NCI-H1092 treated with DMSO at 0.1 percent for 48 hours (cell line): ENCODE data around the gene ISLR2.
"Not testable (repeated sequence)": the region's sequence is repeated elsewhere in the genome, so short reads cannot be mapped to it uniquely, and the experiment has no call there.

ENCODE experiments used
- DNase-seq: peaks from one replicate; lab custom pipeline; 2025; lab: John Stamatoyannopoulos, UW

The ISLR2 gene

GRCh38 chr15:74157868-74158827, 27.8 kb downstream of the ISLR2 start:
- DNase-seq: no peak

- DNase-seq: no peak
These were observed 28.7 kb downstream of the ISLR2 start for GRCh38 chr15:74158855-74159650.

GRCh38 chr15:74159773-74160172, 29.4 kb downstream of the ISLR2 start:
- DNase-seq: no peak

- DNase-seq: not testable (repeated sequence)
These were observed 30.0 kb downstream of the ISLR2 start for GRCh38 chr15:74160390-74160789.

GRCh38 chr15:74162195-74162536, 31.8 kb downstream of the ISLR2 start:
- not testable (repeated sequence) for DNase-seq

GRCh38 chr15:74165461-74165860, 35.1 kb downstream of the ISLR2 start:
- DNase-seq: no peak

- no peak for DNase-seq
These were observed 37.5 kb downstream of the ISLR2 start for GRCh38 chr15:74167891-74168331.

GRCh38 chr15:74168711-74169126, 38.3 kb downstream of the ISLR2 start:
- no peak for DNase-seq

- DNase-seq: no peak
These were observed 39.9 kb downstream of the ISLR2 start for GRCh38 chr15:74170071-74170844.

GRCh38 chr15:74170875-74171578, 40.6 kb downstream of the ISLR2 start:
- DNase-seq: no peak

- no peak for DNase-seq
These were observed 41.7 kb downstream of the ISLR2 start for GRCh38 chr15:74171965-74172541.

GRCh38 chr15:74172701-74173379, 42.5 kb downstream of the ISLR2 start:
- no peak for DNase-seq

GRCh38 chr15:74173380-74174218, 43.2 kb downstream of the ISLR2 start, which contains the start of gene ISLR:
Gene ISLR (plus strand): TSS chr15:74173710. CDS start chr15:74174859, 1,149 bp downstream.
- no peak for DNase-seq

- DNase-seq: no peak
These were observed 44.0 kb downstream of the ISLR2 start for GRCh38 chr15:74174219-74174957.

- no peak for DNase-seq
These were observed 44.5 kb downstream of the ISLR2 start for GRCh38 chr15:74174958-74175253.

- DNase-seq: no peak
These were observed 45.1 kb downstream of the ISLR2 start for GRCh38 chr15:74175271-74176191.

- DNase-seq: no peak
These were observed 46.2 kb downstream of the ISLR2 start for GRCh38 chr15:74176262-74177214.
